HL-60/S4 treated with phorbol 12-myristate 13-acetate at 8.2 ng/mL for 4 days and 3 days (cell line): ENCODE results near the gene AR.

Experiments
- in situ Hi-C: fragments of 300-500 bp; cut with MboI; formaldehyde crosslinking; loops from 2 replicates; pipeline ENCODE4 v1.15.0; 2022; ENCODE audit warnings: low sequenced_read_pairs

The AR gene

DNA sequence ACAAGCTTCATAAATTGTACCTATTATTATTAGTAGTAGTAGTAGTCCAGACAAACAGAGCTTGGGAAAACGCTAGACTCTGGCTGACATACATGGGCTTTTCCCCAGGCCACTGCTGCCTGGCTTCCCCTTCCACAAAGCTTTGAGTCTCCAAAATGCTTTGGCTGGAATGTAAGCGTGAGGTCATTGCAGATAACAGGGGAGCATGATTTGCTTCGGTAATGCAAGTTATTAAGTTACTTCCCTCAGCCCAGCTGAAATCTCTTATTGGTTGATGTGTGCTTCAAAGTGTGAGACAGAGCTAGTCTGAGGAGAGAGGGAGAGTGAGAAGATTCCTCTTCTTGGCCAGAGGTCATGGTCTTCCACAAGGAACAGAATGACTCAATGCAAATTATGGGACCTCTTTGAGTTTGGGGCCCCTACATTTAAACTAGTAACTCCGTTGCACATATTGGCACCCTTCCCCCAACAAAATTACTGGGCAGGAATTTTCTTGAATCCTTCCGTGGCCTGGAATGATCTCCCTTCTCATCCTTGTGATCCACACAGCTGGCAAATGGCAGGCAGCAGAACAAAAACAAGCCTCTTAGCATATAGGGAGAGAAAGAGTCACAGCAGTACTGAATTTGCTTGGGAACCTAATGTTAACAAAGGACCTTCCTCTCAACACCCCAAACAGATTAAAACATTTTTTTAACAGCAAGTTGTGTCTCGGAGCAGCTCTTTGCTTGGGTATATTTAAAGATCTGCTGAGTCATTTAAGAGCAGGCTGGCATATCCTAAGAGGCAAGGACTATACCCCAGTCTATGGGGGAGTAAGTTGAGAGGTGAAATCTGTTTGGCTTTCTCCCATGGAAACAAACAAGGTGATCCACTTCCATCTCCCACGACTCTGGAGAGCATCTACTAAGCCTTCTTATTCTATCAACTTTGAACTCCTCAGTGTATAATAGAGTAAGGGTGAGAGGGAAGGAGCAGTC, 19.9 kb downstream of the AR start:
- in situ Hi-C loops: no loop called here

DNA sequence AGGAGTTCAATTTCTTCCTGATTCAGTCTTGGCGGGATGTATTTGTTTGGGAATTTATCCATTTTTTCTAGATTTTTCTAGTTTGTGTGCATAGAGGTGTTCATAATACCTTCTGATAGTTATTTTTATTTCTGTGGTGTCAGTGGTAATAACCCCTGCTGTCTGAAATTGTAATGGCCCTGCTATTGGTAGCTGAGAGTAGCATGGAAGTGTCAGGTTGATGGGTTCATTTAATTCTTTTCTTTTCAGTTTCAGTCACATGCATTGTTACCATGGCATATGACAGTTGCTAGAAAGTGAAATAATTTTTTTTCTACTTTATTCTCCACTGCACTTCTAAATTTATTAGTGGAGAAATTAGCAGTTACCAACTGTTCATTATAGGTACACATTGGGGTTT, 20.7 kb downstream of the AR start:
- in situ Hi-C loops: no loop called here

DNA sequence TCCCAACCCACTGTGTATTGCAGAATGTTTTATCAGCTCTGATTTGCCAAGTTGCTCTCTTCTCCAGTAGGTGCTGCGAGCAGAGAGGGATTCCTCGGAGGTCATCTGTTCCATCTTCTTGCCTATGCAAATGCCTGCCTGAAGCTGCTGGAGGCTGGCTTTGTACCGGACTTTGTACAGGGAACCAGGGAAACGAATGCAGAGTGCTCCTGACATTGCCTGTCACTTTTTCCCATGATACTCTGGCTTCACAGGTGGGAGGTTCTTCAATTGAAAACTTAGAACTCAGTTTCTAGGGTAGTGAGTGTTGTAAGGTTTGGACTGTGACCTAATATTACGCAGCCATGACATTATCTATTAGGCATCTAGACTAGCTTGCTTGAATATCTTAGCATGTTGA, 24.9 kb downstream of the AR start:
- in situ Hi-C loops: no loop called here

DNA sequence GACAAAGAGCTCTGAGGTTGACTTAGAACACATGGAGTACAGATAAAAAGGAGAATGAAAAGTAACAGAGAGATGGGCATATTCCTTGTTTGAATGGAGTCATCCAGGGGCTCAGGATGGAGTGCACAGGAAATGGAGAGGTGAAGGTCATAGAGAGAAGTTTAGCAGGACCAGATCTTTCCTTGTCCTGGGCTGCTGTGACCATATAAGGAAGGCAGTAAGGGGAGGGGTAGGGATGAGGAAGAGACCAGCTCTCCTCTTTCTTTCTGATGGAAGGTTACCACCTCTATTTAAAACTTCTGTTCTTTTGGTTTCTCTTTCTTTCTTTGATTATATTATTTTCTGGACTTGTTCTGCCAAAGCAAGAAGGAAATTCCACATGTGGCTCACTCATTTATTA, 27.0 kb downstream of the AR start:
- in situ Hi-C loops: no loop called here

DNA sequence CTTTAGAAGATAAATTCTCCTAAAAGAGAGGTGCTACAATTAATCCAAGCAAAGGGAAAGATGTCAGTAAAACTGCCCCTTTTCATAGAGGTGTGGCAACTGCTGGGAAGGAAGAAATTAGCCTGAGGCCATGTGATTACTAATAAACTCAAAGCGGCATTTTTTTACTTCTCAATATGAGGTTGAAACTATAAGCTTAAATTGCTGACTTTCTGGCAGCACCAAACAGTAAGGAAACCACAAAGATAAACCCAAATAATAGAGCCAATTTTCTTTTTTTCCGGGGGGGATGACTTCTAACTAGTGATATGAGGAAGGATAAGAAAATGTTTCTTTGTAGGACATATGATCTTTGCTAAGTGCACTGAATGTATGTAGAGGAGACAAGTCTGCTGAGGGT, 30.9 kb downstream of the AR start:
- in situ Hi-C loops: no loop called here

DNA sequence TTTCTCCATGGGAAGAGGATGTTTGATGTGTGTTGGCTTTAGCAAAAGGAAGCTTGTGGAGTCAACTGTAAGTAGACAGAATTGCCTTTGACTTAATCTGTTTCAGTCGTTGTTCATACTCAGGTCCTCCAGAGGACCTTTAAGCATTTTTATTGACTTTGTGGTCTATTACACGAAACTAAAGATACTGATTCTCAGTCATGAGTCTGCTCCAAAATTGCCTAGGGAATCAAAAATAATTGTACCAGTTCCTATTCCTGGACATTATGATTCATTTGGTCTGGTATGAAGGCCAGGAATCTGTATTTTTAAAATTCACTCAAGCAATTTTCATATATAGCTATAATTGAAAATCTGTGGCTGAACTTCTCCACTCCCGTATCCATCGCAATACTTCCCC, 38.6 kb downstream of the AR start:
- in situ Hi-C loops: no loop called here

DNA sequence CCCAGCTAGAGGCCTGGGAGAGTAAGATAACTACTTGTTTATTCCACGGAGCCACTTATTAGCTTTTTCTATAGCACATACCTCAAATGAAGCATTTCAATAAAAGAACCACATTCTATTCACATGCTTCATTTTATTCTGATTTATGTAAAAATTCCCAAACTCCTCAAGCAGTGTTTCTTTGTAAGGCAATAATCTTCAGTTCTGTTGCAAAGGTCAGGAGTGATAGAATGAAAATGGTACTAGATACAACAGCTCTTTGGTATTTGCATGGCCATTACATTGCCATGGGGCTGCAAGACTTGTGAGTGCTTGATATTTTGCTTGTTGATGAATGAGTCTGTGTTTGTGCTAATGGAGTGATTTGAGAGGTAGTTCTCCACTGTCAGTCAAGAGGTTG, 39.4 kb downstream of the AR start:
- in situ Hi-C loops: no loop called here

DNA sequence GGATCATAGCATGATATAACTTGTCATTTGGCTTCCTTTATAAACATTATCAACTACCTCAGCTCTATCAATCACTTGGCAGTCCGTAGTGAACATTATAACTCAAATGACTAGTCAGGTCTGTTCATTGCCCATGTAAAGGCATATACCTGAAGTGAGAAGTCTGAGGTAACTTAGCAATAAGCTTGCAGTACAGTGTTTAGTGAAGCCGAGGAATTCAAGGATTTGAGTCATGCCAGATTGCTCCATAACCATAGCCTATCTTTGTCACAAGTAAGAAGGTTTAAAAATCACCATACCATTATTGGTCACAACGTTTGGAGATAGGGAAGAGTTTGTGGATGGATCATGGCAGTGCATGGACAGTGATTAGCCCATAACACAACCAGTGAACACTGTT, 41.6 kb downstream of the AR start:
- in situ Hi-C loops: no loop called here

DNA sequence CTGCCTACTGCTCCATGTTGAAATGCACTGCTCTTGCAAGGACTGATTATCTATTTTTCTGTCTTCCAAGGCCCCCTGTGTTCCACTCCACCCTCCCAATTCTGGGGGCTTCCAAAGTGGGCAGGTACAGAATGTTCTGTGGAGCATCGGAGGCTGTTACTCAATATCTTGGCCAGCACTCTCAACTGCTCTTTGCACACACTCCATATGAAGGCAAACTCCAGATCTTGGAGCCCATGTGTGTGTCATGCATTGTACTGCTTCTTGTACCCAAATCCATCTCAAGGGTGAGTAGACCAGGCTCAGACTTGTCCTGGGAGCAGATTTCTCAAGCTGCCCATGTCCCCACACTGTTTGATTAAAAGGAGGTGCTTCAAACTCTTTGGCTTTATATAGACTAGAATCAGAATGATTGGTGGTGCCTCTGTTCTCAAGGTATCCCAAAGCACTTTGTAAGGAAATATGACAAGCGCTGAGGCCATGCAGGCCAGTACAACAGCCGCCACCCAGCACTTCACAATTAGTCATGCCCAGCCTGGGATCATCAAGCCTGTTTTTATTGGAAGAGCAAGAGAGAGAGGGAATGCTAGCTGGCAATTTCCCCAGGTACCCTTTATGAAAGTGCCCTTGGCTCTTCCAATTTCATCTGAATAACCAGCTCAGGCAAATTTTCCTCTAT, 44.3 kb downstream of the AR start:
- in situ Hi-C loops: no loop called here

DNA sequence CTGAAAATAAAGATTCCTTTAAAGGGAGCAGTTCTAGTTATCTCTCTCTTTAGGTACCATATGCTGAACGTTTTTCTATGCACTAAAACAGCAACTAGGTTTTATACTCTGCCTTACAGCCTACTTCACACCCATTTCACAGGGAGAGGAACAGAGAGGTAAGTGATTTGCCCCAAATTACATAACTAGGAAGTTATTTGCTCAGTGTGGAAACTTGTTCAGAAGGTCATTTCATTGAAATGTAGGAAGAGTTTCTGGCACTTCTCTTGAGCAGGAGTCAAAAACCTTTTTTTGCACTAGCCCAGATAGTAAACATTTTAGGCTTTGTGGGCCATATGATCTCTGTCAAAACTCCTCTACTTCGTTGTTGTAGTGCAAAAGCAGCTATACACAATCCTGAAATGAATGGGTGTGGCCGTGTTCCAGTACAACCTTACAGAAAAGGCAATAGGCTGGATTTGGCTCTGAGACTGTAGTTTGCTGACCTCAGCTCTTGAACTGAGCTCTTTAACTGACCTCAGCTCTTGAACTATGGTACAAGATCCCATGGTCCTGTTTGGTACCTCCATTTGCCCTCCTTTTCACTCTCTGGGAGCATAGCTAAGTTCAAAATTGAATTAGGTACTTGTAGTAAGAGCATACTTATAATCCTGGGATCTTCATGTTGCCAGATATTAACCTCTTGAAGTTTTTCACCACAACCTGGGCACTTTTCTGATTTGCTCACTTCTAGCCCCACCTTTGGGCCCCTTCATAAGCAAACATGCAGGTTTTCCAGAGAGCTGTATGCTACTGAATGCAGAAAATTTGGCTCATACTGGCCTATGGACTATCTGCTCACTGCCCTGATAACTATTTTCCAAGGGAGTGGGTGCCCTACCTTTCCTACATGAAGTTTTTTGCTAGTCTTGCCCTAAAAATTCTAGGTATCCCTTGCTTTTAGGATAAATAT, 53.3 kb downstream of the AR start:
- in situ Hi-C loops: no loop called here

DNA sequence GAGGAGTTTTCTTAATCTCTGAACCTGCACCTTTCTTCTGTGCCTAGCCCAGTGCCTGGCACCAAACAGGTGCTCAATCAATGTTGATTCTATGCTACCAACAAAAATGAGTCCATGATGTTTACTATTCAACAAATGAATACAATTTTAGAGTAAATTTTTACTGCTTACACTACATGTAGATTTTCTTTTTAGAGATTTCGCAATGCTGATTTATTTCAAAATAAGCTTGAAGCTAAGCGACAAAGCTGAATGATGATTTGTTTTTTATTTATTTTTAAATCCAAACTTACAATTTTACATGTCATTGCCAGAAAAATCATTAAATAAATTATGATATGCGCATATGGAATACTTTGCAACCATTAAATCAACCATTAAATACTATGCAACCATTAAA, 55.7 kb downstream of the AR start:
- in situ Hi-C loops: no loop called here

DNA sequence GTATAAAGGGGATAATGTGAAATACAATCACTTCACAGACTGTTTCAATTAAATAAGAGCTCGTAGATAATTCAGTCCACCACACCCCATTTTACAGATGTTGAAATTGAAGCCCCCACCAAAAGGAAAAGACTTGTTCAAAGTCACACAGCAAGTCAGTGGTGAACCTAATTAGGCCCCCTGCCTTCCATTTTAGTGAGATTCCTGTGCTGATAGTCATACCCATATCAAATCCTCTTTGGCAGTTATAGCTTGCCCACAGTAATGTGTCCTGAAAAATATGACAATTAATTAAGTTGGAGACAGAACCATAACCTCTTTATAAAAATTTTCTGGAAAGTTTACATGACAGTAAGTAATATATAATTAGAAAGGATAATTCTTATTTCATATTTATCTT, 58.0 kb downstream of the AR start:
- in situ Hi-C loops: no loop called here

DNA sequence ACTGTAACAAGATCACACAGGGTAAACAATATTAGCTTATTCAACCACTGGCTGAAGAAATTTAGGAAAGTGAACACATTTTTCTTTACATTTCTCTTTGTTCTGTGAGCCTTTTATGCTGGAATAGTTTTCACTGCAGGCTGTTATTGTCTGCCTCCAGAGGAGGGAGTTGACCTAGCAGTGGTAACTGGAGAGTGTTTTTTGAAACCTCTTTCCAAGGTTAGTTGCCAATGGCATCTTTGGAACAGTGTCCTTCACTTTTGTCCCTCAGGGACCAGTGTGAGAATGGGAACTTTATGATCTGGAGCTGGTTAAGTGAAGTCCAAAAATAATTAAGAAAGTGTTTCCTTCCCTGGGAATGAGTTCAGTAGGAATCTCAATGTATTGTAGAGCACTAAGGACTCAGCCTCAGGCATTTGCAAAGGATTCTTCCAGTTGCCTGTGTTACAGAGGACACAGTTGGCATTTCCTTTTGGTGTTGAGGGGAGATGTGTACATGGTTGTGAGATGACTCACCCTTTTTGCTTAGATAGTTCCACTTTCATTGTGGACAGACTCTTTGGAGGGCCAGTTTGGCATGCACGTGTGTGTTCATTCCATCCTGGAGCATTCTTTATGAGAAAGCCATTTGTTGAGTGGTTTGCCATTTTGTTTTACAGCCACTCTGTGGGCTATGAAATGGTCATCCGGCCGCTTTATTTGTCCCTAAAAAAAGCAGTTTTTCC, 61.3 kb downstream of the AR start:
- in situ Hi-C loops: no loop called here

DNA sequence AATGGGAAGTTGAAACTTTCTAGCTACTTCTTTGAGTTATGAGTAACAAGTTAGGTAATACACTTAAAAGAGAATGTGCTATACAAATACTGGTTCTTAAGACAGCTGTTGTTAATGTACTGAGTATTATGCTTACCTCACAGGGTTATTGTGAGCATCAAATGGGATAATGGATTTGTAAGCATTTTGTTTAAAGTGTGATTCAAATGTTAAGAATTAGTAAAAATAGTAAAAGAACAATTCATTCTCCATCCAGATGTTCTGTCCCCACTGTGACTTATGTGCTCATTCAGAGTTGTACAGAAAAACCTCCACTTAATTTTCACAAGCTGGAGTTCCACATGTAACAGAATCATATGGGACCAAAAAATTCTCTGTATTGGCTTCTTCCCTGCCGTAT, 63.6 kb downstream of the AR start:
- in situ Hi-C loops: no loop called here

DNA sequence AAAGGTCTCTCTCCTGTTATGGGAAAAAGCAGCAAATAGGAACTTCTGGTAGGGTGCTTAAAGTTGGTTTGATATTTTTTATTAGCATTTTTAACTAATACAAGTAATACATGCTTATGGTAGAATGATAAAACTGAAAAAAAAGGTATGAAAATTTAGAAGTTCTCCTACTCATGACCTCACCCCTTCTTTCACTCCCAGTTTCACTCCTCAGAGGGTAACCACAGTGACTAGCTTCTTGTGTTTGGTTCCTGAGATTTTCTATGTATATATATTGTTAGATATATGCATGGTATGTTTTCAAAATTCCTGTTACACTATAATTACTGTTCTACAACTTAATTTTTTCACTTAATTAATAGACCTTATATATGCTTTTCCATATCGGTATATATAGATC, 66.5 kb downstream of the AR start:
- in situ Hi-C loops: no loop called here

DNA sequence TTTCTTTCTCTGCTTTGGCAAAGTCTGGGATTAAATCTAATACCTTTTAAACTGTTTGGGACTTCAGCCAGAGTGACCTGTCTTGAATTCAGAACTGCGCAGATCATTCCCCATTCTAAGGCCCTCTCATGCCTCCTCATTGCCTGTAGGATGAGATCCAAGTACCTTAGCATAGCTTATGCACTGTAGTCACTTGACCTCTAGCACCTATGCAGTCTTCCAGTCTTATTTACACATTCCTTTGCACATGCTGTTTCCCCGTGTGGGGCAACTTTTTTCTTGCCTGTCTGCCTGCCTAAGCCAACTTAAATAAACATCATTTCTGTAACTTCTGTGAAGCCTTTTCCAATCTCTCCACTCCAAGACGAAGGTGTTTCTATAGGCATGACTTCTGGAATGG, 68.4 kb downstream of the AR start:
- in situ Hi-C loops: no loop called here

DNA sequence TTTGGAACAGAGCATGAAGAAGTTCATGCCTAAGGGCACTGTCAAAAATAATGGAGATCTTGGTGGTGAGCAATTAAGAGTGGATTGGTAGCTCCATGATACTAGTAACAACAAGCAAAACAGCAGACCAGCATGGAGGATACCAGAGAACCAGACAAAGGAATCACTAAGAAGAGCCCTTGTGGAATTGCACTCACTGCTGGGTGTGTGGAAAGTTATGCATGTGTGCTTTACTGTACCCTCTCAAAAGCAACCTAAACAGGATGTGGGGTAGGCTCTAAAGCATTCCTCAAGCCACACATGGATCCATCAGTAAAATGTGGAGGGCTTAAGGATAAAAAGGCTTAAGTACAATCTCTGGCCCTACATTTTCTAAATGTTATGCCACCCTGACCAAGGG, 69.5 kb downstream of the AR start:
- in situ Hi-C loops: no loop called here

DNA sequence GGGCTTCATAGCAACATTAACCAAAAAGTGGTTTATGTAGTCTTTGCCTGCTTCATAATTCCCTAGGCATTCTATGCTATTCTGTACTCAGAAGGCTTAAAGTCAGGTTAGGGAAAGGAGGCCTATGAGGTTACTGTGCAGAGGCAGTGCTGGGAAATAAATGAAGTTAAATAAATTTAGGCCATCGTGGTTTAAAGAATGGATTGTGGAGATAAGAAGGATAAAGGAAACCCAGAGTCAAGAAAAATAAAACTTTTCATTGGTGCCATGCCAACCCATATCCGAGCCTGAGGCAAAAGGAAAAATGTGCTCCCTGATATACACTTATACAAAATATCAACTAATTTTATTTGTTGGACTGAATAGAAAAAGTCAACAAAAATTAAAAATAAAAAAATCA, 70.2 kb downstream of the AR start:
- in situ Hi-C loops: no loop called here

DNA sequence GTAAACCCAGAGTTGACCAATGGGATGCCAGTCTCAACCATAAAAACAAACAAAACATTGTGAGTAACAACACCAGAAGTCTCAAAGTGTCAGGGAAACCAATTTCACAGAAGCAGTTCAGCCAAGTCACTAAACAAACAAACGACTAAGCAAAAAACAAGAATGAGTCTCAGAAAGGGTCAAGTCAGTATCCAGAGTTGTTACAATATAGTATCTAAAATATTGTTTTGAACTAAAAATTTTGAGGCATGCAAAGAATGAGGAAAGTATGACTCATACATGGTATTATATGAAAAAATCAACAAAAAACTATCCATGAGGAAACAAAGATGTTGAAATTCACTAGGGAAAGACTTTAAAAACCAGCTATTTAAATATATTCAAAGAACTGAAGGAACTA, 70.6 kb downstream of the AR start:
- in situ Hi-C loops: no loop called here

DNA sequence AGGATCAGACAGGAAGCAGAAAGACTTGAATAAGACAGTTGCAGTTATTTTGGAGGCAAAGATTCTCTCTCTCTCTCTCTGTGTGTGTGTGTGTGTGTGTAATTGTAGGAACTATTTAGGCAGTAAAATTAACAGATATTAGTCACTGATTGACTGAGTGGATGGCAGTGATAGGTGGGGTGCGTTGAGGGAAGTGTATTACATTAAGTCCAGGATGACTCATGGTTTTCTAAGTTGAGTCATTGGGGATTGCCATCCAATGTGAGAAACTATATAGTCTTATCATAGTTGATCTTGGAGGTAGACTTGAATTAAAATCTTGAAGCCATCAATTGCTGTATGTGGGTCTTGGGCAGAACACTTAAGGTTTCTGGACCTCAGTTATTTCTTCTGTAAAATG, 75.4 kb downstream of the AR start:
- in situ Hi-C loops: no loop called here
